Measurements from ENCODE around the gene BDP1. TPM values are rescaled to one million over a fixed set of nuclear protein-coding genes. Genes with fewer than 3 reads are reported as not detected.
"Not testable (repeated sequence)": the region's sequence is repeated elsewhere in the genome, so short reads cannot be mapped to it uniquely, and the experiment has no call there.

Gene BDP1
- total and polyA plus RNA-seq, 8 donors: 6.4 to 90.7 (median 31.1) TPM

- H3K9me3 ChIP-seq: no peaks in the 10 kb centered on the region
- peaks cover 28 to 93% (median 84%) of the 10 kb centered on the region in 4 donors for H3K36me3 ChIP-seq
- H3K27me3 ChIP-seq: no peaks in the 10 kb centered on the region
- WGBS, 5 donors: 76 to 90% (median 85%) methylated on average over 1 of the region's 1 CpG
- DNase-seq: no peak
- no peak overlapping the region for H3K4me3 ChIP-seq
- intact Hi-C loops (cut with DNase I; ENCODE audit: low total_unique reads): no loop called here
- TF ChIP-seq CTCF (IDR thresholded peaks at IDR 0.05) (no peak), EP300 (IDR thresholded peaks at IDR 0.05) (no peak)
- no peaks in the 10 kb centered on the region for H3K4me1 ChIP-seq
- H3K27ac ChIP-seq: no peak overlapping the region
These were observed 66.7 kb downstream of the BDP1 start for GRCh38 chr5:71522151-71522550.

GRCh38 chr5:71525611-71526010 lies 70.2 kb downstream of the BDP1 start:
- peaks cover 9 to 86% (median 75%) of the 10 kb centered on the region in 4 donors for H3K36me3 ChIP-seq
- WGBS, 5 donors: 94 to 100% (median 99%) methylated on average over 3 to 22 of the region's 26 CpGs
- intact Hi-C loops (cut with DNase I; ENCODE audit: low total_unique reads): not testable (repeated sequence)

GRCh38 chr5:71528206-71528605 lies 72.8 kb downstream of the BDP1 start:
- Histone ChIP-seq H3K36me3 (peaks cover 7 to 84% (median 72%) of the 10 kb centered on the region in 4 donors), H3K27ac (no peak overlapping the region), H3K27me3 (no peaks in the 10 kb centered on the region), H3K9me3 (no peaks in the 10 kb centered on the region), H3K4me1 (no peaks in the 10 kb centered on the region), H3K4me3 (no peak overlapping the region)
- no peak for DNase-seq
- intact Hi-C loops (cut with DNase I; ENCODE audit: low total_unique reads): no loop called here
- 68 to 75% (median 72%) methylated on average over 3 of the region's 3 CpGs for WGBS, 5 donors
- TF ChIP-seq EP300 (IDR thresholded peaks at IDR 0.05): no peak
- no peak for TF ChIP-seq CTCF (IDR thresholded peaks at IDR 0.05)
- no peak for TF ChIP-seq POLR2AphosphoS5 (IDR thresholded peaks at IDR 0.05)
- no peak for TF ChIP-seq POLR2A (IDR thresholded peaks at IDR 0.05)

More at GRCh38 chr5:71525611-71526010, 70.2 kb downstream of the BDP1 start:
- H3K9me3 ChIP-seq, DNase-seq, H3K27me3 ChIP-seq, H3K4me1 ChIP-seq, H3K27ac ChIP-seq, H3K4me3 ChIP-seq: not testable (repeated sequence)

- Histone ChIP-seq H3K36me3 (peaks cover 5 to 79% (median 69%) of the 10 kb centered on the region in 4 donors), H3K27ac (no peak overlapping the region), H3K4me1 (peaks cover 0 to 5% (median 0%) of the 10 kb centered on the region in 4 donors), H3K27me3 (no peaks in the 10 kb centered on the region), H3K9me3 (no peaks in the 10 kb centered on the region), H3K4me3 (no peak overlapping the region)
- DNase-seq: no peak
- intact Hi-C loops (cut with DNase I; ENCODE audit: low total_unique reads): no loop called here
- 93 to 100% (median 97%) methylated on average over 1 of the region's 1 CpG for WGBS, 5 donors
- no peak for TF ChIP-seq CTCF (IDR thresholded peaks at IDR 0.05)
- no peak for TF ChIP-seq EP300 (IDR thresholded peaks at IDR 0.05)
- TF ChIP-seq POLR2AphosphoS5 (IDR thresholded peaks at IDR 0.05): no peak
- no peak for TF ChIP-seq POLR2A (IDR thresholded peaks at IDR 0.05)
These were observed 74.2 kb downstream of the BDP1 start for GRCh38 chr5:71529682-71530081.

GRCh38 chr5:71533142-71533541 lies 77.7 kb downstream of the BDP1 start:
- TF ChIP-seq POLR2AphosphoS5 (IDR thresholded peaks at IDR 0.05) (no peak), POLR2A (IDR thresholded peaks at IDR 0.05) (no peak), CTCF (IDR thresholded peaks at IDR 0.05) (no peak), EP300 (IDR thresholded peaks at IDR 0.05) (no peak)
- no peaks in the 10 kb centered on the region for H3K9me3 ChIP-seq
- no peak for DNase-seq
- H3K36me3 ChIP-seq: peaks cover 0 to 82% (median 76%) of the 10 kb centered on the region in 4 donors
- H3K27me3 ChIP-seq: no peaks in the 10 kb centered on the region
- peak overlapping the region in 1 of 5 donors; percentile 19 for H3K27ac ChIP-seq
- no peak overlapping the region for H3K4me3 ChIP-seq
- intact Hi-C loops (cut with DNase I; ENCODE audit: low total_unique reads): no loop called here
- H3K4me1 ChIP-seq: peaks cover 0 to 5% (median 0%) of the 10 kb centered on the region in 4 donors
- 90 to 93% (median 92%) methylated on average over 3 of the region's 3 CpGs for WGBS, 5 donors

Measured in stomach (tissue), 9 donors.